ENCODE data around the gene CMTM3.
A peak's percentile ranks its signal among the peaks of the same experiment; 100 is the strongest.
"Not testable (repeated sequence)": the region's sequence is repeated elsewhere in the genome, so short reads cannot be mapped to it uniquely, and the experiment has no call there.

The CMTM3 gene, protein sequence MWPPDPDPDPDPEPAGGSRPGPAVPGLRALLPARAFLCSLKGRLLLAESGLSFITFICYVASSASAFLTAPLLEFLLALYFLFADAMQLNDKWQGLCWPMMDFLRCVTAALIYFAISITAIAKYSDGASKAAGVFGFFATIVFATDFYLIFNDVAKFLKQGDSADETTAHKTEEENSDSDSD

DNA sequence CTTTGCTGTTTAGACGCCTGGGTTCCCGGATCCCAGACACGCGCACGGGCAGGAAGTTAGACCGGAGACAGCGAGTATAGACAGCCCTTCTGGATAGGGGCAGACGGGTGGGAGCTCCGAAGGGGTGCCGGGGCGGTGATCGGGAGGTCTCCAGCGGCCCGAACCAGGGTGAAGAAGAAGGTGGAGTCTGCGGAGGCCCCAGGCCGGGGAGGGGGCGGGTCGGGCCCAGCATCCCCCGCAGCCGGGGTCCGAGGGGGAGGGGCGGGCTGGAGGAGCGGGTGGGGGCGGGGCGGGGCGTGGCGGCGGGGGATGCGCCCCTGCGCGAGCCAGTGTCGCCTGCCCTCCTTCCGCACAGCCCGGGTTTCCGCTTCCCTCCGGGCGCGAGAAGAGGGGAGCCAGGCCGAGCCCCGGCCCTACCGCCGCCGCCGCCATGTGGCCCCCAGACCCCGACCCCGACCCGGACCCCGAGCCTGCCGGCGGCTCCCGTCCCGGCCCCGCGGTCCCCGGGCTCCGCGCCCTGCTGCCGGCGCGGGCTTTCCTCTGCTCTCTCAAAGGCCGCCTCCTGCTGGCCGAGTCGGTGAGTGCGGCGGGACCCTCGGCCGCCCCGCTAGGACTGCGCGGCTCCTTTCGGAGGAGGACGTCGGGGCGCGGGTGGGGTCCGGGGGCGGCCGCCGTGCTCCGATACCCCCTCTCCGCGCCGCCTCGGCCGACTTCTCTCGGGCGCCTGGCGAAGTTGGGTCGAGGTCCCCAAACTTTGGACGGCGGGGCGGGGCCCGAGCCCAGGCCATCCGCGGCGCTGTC lies at the start of gene CMTM3:
Gene CMTM3, plus strand, starts transcription at position 329 of the 801 bp plus-strand sequence. Its CDS starts 102 bp downstream, at position 431.
- DNase-seq, result peak; percentile 62

DNA sequence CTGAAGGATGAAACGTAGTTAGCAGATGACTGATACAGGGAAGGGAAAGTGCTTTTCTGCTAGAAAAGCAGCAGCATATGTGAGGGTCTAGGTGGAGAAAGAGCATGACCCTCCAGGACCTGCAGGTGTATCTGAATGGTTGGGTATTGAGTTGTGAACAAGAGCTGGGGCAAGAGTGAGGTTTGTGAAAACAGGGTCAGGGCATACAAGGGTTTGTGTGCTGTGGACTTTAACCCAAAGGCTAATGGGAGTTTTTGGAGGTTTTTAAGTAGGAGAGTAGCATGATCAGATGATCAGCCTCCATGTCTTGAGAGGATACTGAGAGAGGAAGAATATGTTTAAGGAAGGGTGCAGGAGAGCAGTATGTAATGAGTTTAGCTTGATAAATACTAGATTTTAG lies 44.4 kb upstream of the CMTM3 start:
- no peak for DNase-seq

DNA sequence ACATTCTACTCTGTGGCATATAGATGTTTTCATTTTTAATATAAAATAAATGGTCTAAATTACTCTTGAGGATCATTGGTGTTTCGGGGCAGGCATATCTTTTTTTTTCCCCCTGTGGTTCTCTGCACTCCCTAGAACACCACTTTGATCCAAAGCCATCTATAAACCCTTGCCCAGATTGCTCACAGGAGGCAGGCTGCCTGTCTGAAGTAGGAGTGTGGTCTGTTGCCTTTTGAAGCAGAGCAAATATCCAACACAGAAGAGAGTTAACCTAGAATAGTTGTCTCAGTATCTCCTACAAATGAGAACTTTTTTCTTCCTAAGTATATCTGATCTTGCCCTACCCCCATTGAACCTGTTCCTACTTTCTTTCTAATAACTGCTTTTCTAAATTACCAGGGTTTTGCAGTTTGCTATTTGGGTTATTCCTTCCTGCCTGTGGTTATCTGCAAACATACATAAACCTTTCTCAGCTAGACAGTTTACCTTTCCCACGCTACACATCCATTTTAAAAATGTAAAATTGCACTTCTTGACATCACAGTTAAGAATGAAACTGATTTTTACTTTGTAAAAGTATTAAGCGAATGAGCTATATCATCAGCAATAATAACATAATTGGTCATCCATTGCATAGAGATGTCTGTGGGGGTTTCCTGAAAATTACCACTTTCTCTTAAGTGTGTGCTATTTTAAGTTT lies 43.0 kb upstream of the CMTM3 start:
- no peak for DNase-seq

- DNase-seq, result no peak
These were observed 42.1 kb upstream of the CMTM3 start for GRCh38 chr16:66562409-66562808.

DNA sequence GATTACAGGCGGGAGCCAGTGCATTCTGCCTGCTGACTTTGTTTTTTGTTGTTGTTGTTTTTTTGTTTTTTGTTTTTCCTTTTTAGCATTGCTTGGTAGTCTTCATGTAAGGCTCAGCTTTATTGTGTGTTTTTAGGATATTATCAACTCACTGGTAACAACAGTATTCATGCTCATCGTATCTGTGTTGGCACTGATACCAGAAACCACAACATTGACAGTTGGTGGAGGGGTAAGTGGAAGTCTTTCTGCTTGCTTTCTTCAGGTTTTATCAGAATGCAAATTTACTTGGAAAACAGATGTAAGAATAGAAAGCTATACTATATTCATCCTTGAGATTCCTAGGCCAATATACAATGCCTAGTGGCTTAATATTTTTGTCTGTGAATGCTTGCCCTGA lies 41.5 kb upstream of the CMTM3 start:
- no peak for DNase-seq

DNA sequence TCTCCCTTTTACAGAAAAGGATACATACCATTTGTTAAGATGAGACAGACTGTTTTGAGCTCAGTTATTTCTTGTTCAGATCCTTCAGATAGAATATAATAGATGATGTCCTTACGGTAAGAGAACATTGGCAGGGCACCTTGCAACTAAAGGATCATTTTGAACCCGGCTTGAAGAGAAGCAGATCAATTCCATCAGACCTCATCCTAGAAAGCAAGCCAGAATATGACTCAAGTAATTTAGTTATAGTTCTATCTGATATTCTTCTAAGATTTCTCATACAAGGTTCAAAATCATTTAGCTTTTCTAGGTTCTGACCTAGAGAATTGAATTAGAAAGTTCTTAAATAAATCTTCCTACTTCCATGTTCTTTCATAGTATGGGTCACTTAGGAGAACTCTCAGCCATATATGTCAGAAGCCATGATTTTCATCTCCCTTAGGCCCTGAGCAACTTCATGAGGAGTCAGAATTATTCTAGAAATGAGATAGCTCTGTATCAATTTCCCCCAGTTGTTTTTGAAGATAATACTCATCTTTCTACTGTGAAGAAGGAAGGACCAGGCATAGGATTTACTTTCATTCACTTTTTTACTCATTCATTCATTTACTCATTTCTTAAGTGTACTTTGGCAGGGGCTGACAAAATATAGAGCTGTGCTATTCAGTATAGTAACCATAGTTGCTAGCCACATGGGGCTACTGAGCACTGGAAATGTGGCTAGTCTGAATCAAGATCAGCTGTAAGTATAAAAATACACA lies 40.8 kb upstream of the CMTM3 start:
- no peak for DNase-seq

DNA sequence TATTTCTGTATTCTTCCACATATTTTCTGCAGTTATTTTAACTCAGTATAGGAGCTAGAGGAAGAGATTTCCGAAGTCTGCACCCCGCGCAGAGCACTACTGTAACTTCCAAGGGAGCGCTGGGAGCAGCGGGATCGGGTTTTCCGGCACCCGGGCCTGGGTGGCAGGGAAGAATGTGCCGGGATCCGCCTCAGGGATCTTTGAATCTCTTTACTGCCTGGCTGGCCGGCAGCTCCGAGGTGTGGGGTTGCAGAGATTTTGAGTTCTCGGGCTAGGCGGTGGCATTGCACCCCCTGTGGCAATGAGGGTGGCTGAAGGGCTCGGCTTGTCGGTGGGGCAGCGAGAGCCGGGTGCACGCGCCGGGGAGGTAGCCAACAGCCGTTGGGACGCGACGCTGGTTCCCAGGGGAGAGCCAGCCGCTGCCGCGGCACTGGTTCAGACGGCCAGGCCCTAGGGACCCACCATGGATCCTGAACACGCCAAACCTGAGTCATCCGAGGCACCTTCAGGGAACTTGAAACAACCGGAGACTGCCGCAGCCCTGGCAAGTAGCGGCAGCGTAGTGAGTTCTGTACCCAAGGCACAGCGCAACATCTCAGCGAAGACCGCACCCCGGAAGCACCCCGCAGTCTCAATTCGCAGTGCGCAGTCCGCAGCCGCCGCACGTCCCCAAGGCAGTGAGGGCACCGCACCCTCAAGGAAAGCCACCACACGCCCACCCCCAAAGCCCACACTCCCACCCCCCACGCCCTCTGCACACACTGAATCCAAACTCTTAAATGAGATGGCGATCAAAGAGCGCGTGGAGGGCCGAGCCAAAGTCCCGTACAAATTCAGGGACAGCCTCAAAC lies 38.2 kb upstream of the CMTM3 start, which contains the start of gene CMTM1:
Gene CMTM1, plus strand, starts transcription at position 389 of the 851 bp plus-strand sequence. Its CDS starts 75 bp downstream, at position 464.
- no peak for DNase-seq

DNA sequence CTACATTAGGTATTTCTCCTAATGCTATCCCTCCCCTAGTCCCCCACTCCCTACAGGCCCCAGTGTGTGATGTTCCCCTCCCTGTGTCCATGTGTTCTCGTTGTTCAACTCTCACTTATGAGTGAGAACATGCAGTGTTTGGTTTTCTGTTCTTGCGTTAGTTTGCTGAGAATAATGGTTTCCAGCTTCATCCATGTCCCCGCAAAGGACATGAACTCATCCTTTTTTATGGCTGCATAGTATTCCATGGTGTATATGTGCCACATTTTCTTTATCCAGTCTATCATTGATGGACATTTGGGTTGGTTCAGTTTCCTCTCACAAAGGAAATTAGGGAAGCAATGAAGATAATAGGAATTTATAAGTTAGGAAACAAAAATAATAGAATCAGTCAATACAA lies 37.2 kb upstream of the CMTM3 start:
- not testable (repeated sequence) for DNase-seq

DNA sequence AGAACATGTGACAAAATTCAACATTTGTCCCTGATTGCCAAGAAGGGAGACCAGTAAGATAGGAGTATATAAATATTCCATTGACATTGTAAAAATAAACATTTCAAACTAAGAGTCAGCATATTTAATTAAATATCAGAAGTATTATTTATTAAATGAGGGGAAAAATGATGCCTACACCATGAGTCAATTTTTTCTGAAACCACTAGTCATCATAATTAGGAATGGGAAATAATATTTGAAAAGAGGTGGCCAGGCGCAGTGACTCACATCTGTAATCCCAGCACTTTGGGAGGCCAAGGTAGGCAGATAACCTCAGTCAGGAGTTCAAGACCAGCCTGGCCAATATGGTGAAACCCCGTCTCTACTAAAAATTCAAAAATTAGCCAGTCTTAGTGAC lies 36.1 kb upstream of the CMTM3 start:
- peak; percentile 32 for DNase-seq

- peak; percentile 58 for DNase-seq
These were observed 35.4 kb upstream of the CMTM3 start for GRCh38 chr16:66569131-66569530.

- DNase-seq, result peak; percentile 58
These were observed 34.6 kb upstream of the CMTM3 start for GRCh38 chr16:66569827-66570405.

GRCh38 chr16:66572356-66572755 lies 32.1 kb upstream of the CMTM3 start:
- DNase-seq, result no peak

- DNase-seq, result no peak
These were observed 30.4 kb upstream of the CMTM3 start for GRCh38 chr16:66574081-66574480.

- no peak for DNase-seq
These were observed 30.0 kb upstream of the CMTM3 start for GRCh38 chr16:66574531-66574930.

- DNase-seq, result no peak
These were observed 29.4 kb upstream of the CMTM3 start for GRCh38 chr16:66575060-66575459.

DNA sequence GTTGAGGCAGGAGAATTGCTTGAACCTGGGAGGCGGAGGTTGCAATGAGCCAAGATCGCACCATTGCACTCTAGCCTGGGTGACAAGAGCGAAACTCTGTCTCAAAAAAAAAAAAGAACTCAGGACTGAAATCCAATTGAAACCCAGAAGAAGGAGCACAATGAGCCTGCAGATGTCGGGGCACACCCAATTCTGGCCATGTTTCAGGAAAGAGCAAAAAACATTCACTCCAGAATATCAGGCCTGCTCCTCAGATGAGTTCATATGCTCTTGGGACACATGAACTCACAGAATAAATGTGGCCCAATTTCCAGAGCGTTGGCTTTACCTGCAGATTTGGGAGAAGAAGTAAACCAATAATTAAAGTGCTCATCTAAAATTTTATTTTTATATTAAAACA lies 28.2 kb upstream of the CMTM3 start:
- no peak for DNase-seq

GRCh38 chr16:66578651-66579531 lies 25.6 kb upstream of the CMTM3 start, which contains the start of gene CMTM2:
TSS of gene CMTM2 (plus strand) at chr16:66579463. CDS start at chr16:66579608, 145 bp downstream.
- no peak for DNase-seq

DNA sequence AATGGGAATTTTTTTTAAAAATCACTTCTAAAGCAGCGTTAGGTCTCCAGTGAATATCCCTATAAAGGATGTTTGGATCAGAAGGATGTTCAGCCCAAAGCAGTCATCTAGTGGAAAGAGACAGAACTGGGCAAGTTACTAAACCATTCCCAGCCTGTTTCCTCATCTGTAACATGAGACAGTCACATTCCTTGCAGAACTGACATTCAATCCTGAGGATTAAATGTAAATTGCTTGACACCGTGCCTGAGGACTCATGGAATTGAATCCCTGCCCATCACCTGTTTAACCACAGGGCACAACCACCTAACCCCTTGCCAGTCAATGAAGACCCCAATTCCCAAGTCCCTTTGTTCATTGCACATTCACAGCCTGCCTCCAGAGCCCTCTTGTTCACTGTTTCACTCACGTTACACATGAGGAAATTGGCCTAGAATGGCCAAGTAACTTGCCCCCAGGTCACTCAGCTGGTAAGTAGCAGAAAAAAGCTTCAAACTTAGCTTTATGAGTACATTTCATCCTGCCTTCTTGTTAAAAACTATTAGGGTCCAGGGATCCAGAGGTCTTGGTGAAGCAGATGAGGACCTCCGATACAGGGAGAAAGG lies 23.8 kb upstream of the CMTM3 start:
- peak; percentile 79 for DNase-seq

DNA sequence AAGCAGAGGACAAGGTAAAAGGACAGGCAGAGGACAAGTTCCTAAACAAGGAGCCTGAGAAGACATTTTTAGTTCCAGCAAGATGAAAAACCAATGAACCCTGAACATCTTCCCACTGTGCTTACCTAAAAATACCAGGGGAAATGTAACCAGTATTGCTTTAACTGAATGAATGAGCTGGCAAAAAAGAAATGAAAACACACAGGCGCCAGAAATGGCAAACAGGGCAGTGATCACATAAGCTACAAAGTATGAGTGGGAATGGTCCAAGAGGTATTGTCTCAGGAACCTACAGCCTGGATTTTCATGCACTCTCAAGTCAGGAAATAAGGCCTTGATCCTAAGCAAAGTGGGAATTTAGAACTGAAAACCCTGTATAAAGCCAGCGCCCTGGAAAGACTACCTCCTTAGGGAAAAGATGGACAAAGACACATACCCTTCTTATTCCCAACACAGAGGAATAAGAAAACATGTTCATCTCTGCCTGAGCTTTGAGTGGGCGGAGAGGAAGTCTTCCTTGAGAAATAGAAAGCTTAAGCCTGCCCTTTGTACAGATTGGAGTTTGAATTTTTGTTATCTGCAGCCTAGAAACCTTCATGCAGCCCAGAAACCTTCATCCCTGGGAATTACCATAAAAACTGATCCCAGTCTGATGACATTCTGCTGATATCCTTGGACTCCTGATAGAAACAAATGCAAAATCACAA lies 23.1 kb upstream of the CMTM3 start:
- DNase-seq, result no peak
